ENCODE measurements around the gene SPRY2. TPM values are rescaled to one million over a fixed set of nuclear protein-coding genes. Genes with fewer than 3 reads are reported as not detected.

SPRY2 gene
- total and polyA plus RNA-seq, 2 donors (not counting 3 experiments of a cell fraction or from before 2014, with no cell fraction given), result 26.2 to 52.3 TPM

- Histone ChIP-seq H3K36me3 (ENCODE audit: control insufficient read depth in 2 of 2, extremely low read depth in 1 of 2, insufficient read depth in 2 of 2, low read length in 2 of 2) (no peaks in the 10 kb centered on the region), H3K9ac (replicated peaks; ENCODE audit: extremely low read depth, insufficient read depth, low read length) (no peak overlapping the region), H3K79me2 (ENCODE audit: control insufficient read depth, insufficient read depth, low read length) (no peaks in the 10 kb centered on the region), H2AFZ (ENCODE audit: low read depth, low read length) (no peak overlapping the region), H3K4me2 (ENCODE audit: insufficient read depth, low read length) (no peak overlapping the region), H3K27ac (ENCODE audit: insufficient read depth, low read depth, low read length) (no peak overlapping the region), H3K4me3 (replicated peaks in 1 of 3; ENCODE audit: insufficient read depth in 1 of 3, low read depth in 1 of 3, low read length in 3 of 3) (no peak overlapping the region), H3K9me3 (replicated peaks; ENCODE audit: control insufficient read depth, insufficient read depth, low read length) (no peaks in the 10 kb centered on the region), H4K20me1 (replicated peaks; ENCODE audit: control insufficient read depth, extremely low read depth, insufficient read depth, low read length) (no peaks in the 10 kb centered on the region), H3K9me1 (replicated peaks; ENCODE audit: control insufficient read depth, extremely low read depth, insufficient read depth, low read length) (no peaks in the 10 kb centered on the region), H3K27me3 (ENCODE audit: control insufficient read depth in 2 of 2, insufficient read depth in 2 of 2, low read length in 2 of 2) (no peaks in the 10 kb centered on the region), H3K4me1 (ENCODE audit: control insufficient read depth, extremely low read depth, insufficient read depth, low read length) (peaks cover 3% of the 10 kb centered on the region)
- ChIA-PET CTCF (interaction anchor here (0.8 to 1.3 kb wide), 6 partner anchors 8 to 78 kb away, joined by 3 to 6 read pairs (median 4); no protein-coding TSS in a partner anchor), POLR2A (no interaction called here)
- dilution Hi-C loops (cut with MboI; ENCODE audit: extremely low pct_ligation_motif_present, low sequenced_read_pairs), result no loop called here
- BruUV-seq (replicated peaks), result no TSS peak
- intact Hi-C loops (cut with micrococcal nuclease), result no loop called here
- TF ChIP-seq GATA2 (IDR thresholded peaks at IDR 0.05; ENCODE audit: insufficient read depth, insufficient read length, low read depth, low read length) (no peak), EZH2 (IDR thresholded peaks at IDR 0.05; ENCODE audit: borderline replicate concordance, low read depth, low read length, severe bottlenecking) (no peak), JUN (IDR thresholded peaks at IDR 0.05; ENCODE audit: borderline replicate concordance, insufficient read depth, insufficient read length, low read depth) (no peak)
- TF ChIP-seq, protein P1, sequence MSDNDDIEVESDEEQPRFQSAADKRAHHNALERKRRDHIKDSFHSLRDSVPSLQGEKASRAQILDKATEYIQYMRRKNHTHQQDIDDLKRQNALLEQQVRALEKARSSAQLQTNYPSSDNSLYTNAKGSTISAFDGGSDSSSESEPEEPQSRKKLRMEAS (IDR thresholded peaks at IDR 0.05; ENCODE audit: insufficient read depth, insufficient read length), result no peak
- DNase-seq (ENCODE audit: low read depth, low spot score), result no peak
- no peak for FAIRE-seq
Measured at GRCh38 chr13:80297094-80297493, 43.8 kb downstream of the SPRY2 start.

DNA sequence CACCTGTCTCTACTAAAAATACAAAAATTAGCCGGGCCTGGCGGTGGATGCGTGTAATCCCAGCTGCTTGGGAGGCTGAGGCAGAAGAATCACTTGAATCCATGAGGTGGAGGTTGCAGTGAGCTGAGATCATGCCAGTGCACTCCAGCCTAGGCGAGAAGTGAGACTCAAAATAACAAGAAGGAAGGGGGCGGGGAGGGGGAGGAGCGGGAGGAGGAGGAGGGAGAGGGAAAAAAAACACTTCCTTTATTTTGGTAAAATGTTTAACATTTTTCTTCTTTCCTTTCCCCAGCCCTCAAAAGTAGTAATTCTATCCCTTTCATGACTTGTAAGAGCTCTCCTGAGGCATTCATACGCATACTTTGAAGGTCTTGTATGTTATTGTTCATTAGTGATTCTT is 44.3 kb downstream of the SPRY2 start:
- Histone ChIP-seq H3K36me3 (ENCODE audit: control insufficient read depth in 2 of 2, extremely low read depth in 1 of 2, insufficient read depth in 2 of 2, low read length in 2 of 2) (no peaks in the 10 kb centered on the region), H3K9me1 (replicated peaks; ENCODE audit: control insufficient read depth, extremely low read depth, insufficient read depth, low read length) (no peaks in the 10 kb centered on the region), H3K27me3 (ENCODE audit: control insufficient read depth in 2 of 2, insufficient read depth in 2 of 2, low read length in 2 of 2) (no peaks in the 10 kb centered on the region), H3K4me2 (ENCODE audit: insufficient read depth, low read length) (no peak overlapping the region), H3K4me1 (ENCODE audit: control insufficient read depth, extremely low read depth, insufficient read depth, low read length) (peaks cover 3% of the 10 kb centered on the region), H4K20me1 (replicated peaks; ENCODE audit: control insufficient read depth, extremely low read depth, insufficient read depth, low read length) (no peaks in the 10 kb centered on the region), H3K27ac (ENCODE audit: insufficient read depth, low read depth, low read length) (no peak overlapping the region), H2AFZ (ENCODE audit: low read depth, low read length) (no peak overlapping the region), H3K9ac (replicated peaks; ENCODE audit: extremely low read depth, insufficient read depth, low read length) (no peak overlapping the region), H3K4me3 (replicated peaks in 1 of 3; ENCODE audit: insufficient read depth in 1 of 3, low read depth in 1 of 3, low read length in 3 of 3) (no peak overlapping the region), H3K79me2 (ENCODE audit: control insufficient read depth, insufficient read depth, low read length) (no peaks in the 10 kb centered on the region), H3K9me3 (replicated peaks; ENCODE audit: control insufficient read depth, insufficient read depth, low read length) (no peaks in the 10 kb centered on the region)
- intact Hi-C loops (cut with micrococcal nuclease), result no loop called here
- dilution Hi-C loops (cut with MboI; ENCODE audit: extremely low pct_ligation_motif_present, low sequenced_read_pairs), result no loop called here
- CTCF ChIA-PET, result interaction anchor here (1.0 to 1.3 kb wide), 2 partner anchors 9 to 12 kb away, joined by 4 to 6 read pairs; no protein-coding TSS in a partner anchor
- no TSS peak for BruUV-seq (replicated peaks)
- FAIRE-seq, result no peak
- TF ChIP-seq MYC (IDR thresholded peaks at IDR 0.05; ENCODE audit: low read depth, low read length) (no peak), GATA2 (IDR thresholded peaks at IDR 0.05; ENCODE audit: insufficient read depth, insufficient read length, low read depth, low read length) (no peak), JUN (IDR thresholded peaks at IDR 0.05; ENCODE audit: borderline replicate concordance, insufficient read depth, insufficient read length, low read depth) (no peak), POLR2A (IDR thresholded peaks at IDR 0.05; ENCODE audit: low read depth, low read length) (no peak), POLR2AphosphoS5 (IDR thresholded peaks at IDR 0.05; ENCODE audit: insufficient read depth, low read depth, low read length) (no peak), FOS (IDR thresholded peaks at IDR 0.05; ENCODE audit: borderline replicate concordance, insufficient read depth, low read length) (no peak), EZH2 (IDR thresholded peaks at IDR 0.05; ENCODE audit: borderline replicate concordance, low read depth, low read length, severe bottlenecking) (no peak)
- TF ChIP-seq, protein P2, sequence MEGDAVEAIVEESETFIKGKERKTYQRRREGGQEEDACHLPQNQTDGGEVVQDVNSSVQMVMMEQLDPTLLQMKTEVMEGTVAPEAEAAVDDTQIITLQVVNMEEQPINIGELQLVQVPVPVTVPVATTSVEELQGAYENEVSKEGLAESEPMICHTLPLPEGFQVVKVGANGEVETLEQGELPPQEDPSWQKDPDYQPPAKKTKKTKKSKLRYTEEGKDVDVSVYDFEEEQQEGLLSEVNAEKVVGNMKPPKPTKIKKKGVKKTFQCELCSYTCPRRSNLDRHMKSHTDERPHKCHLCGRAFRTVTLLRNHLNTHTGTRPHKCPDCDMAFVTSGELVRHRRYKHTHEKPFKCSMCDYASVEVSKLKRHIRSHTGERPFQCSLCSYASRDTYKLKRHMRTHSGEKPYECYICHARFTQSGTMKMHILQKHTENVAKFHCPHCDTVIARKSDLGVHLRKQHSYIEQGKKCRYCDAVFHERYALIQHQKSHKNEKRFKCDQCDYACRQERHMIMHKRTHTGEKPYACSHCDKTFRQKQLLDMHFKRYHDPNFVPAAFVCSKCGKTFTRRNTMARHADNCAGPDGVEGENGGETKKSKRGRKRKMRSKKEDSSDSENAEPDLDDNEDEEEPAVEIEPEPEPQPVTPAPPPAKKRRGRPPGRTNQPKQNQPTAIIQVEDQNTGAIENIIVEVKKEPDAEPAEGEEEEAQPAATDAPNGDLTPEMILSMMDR (IDR thresholded peaks at IDR 0.05; ENCODE audit: extremely low read depth in 1 of 2, insufficient read depth in 1 of 2, low read depth in 1 of 2, low read length in 2 of 2), result no peak
- TF ChIP-seq, protein P1 (IDR thresholded peaks at IDR 0.05; ENCODE audit: insufficient read depth, insufficient read length), result no peak
- no peak for DNase-seq (ENCODE audit: low read depth, low spot score)
- POLR2A ChIA-PET, result no interaction called here
